HG03378 (cell line): ENCODE data around the gene SPARC.

Source experiments
- ATAC-seq: cut with Tn5 transposase; IDR thresholded peaks from one replicate; pipeline ENCODE4 v1.9.1; 2021; ENCODE audit warnings: mild to moderate bottlenecking, moderate library complexity; ENCODE audit not compliant: unreplicated experiment

SPARC gene

DNA sequence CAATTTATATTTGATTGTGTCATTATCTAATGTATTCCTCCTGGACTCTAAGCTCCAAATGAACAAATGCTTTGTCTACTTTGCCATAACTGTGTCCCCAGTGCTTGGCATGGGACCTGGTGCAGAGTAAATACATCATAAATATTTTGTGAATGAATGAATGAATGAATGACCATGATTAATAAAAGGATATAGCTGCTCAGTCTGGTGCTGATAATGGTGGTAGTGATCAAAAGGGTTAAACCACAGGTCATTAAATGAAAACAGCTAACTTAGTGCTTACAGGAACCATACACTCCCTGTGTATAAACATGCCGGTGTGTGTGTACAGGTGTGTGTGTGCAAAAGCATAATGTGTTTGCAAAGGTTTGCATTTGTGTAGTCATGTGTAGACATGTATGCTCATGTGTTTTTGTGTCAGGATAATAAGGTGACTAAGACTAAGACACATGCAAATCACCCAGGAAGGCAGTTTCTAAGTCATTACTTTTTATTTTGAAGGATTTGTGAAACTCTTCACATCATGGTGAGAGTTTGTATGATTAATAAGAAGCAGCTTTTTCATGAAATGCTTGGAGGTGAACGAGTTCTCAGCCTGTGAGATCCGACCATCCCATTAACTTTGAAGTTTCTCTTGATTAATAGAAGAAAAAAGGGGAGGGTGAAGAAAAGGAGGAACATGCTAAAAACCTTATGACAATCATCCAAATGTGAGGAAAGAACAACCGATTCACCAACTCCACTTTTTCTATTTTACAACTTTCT, 24.6 kb downstream of the SPARC start:
- peak; percentile 81 for ATAC-seq

DNA sequence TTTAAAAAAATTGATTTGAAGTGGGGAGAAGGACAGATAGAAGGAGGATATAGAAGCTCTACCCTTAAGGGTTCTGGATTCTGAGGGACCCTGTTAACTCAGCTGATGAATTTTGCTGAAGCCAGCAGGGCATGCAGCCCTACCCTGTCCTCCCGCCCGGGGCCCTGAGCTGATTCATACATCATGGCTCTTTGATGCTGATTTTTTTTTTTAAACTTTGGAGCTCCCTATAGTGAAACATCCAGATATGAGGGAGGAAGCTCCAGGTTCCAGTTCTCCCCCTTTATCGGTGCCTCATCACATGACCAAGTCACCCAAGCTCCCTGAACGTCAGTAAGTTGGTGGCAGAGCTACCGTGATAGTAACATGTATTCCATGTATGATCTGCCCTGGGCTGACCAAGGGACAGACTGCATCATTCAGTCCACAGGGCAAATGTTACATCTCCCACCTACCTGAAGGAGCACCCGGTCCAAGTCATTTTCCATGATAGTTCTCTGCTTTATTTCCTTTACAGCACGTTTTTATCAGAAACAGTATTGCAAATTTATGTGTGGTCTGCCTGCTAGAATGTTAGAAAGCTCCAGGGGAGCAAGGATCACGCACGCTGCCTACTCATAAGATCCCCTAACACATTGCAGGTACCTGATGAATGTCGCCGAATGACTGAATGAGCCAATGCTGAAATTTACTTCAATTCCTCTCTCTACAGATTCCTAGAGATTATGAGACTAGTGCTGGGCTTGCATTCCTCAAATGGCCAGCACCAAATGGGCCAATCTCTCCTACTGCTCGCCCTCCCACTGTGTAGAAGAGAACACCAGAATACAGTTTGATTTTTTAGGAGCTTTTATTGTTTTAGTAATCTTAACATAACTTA, 25.9 kb downstream of the SPARC start:
- ATAC-seq, result no peak

- ATAC-seq, result peak; percentile 65
Observed at GRCh38 chr5:151659001-151659754, 27.5 kb downstream of the SPARC start.

DNA sequence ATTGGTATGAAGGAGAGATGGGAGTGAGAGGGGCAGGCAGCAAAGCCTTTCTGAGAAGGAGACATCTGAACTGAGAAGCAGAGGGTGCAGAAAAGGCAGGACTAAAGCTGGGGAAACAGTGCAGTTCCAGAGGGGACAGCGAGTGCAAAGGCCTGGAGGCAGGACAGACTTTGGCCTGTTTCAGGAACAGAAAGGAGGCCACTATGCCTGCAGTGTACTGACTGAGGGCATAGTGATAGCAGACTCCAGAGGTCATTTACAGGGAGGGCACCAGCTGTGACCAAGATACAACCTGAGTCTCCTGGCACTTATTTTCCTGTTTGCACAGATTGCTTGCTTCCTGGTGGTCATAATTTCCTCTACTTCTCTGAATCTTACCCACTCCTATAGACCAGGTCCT, 29.6 kb downstream of the SPARC start:
- no peak for ATAC-seq

DNA sequence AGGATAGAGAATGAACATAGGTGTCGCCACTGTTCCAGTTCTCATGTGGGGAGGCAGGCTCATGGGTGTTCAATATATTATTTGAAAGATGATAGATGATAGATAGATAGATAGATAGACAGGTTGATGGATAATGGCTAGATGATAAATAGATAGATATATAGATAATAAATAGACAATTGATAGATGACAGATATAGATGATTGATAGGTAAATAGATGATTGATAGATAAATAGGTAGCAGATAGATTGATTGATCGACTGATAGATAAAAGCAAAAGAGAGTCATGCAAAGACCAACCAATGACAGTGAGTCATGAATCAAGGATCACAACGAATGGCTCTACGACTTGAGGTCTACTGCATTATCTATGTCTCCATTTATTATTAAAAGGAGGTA, 30.4 kb downstream of the SPARC start:
- no peak for ATAC-seq

GRCh38 chr5:151651997-151652645, 34.6 kb downstream of the SPARC start:
- ATAC-seq, result peak; percentile 89

DNA sequence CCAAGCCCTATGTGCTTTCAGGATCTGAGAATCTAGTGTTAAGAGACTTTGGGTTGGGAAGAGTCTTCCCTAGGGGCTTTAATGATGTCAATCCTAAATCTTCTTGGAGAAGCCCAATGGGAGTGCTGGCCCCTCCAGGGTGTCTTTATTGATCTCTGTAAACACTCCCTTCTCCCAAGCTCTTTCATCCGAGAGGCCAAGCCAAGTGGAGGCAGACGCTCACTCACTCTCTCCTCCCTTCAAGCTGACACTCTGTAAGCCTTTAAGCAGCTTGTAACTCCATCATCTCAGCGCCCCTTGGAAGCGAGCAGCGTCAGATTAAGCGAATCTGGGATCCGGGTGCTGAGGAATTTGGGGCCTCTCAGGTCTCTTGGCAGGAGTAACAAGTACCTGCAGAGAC, 37.7 kb downstream of the SPARC start:
- ATAC-seq, result no peak

- no peak for ATAC-seq
Observed at GRCh38 chr5:151648089-151648488, 38.6 kb downstream of the SPARC start.

DNA sequence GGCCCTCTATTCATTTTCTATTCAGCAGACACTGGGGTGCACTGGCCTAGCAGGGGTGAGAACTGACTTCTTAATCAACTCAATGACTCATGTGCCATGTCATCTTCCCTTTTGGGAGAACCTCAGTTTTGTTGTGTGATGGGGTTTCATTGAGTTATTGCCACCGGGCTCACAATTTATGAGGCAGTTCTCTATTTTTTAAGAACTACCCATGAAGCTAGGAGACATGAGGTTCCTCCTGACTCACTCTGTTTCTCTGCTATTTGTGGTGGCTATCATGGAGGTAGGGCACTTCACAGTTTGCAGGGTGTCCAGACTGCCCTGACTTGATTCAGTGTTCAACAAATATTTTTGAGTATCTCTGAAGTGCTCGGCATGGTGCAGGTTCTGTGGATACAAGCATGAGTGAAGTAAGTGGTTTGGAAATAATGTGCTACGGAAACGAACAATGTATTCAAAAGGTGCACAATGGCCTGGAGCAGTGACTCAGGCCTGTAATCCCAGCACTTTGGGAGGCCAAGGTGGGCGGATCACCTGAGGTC, 39.3 kb downstream of the SPARC start:
- ATAC-seq, result no peak

GRCh38 chr5:151646334-151646733, 40.4 kb downstream of the SPARC start:
- no peak for ATAC-seq

DNA sequence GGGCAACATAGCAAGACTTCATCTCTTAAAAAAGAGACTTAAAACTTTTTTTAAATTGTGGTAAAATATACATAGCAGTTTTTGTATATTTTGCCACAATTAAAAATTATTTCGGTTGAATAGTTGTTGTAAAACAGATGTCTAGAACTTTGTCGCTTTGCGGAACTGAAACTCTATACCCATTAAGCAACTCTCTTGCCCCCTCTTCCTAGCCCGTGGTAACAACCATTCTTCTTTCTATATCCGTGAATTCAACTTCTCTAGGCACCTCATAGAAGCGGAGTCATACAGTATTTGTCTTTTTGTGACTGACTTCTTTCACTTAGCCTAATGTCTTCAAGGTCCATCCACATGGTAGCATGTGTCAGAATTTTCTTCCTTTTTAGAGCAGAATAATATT, 43.3 kb downstream of the SPARC start:
- ATAC-seq, result no peak

DNA sequence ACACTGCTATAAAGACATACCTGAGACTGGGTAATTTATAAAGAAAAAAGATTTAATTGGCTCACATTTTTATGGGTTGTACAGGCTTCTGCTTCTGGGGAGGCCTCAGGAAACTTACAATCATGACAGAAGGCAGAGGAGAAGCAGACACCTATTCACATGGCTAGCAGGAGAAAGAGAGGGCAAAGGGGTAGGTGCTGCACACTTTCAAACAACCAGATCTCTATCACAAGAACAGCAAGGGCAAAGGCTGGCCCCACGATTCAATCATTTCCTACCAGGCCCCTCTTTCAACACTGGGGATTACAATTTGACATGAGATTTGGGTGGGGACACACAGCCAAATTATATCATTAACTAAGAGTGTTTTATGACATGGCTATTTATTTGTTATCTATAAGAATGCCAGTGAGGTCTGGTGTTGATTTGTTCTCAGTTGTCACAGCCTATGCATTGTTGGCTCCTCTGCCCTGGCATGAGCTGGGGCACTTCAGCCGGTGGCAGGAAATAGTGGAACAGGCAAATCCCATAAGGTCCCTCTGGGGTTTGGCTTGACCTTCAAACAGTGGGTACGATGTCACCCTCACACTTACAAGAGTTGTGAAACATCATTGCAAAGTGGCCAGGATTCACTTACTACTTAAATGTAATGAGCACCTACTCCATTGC, 44.1 kb downstream of the SPARC start:
- no peak for ATAC-seq

DNA sequence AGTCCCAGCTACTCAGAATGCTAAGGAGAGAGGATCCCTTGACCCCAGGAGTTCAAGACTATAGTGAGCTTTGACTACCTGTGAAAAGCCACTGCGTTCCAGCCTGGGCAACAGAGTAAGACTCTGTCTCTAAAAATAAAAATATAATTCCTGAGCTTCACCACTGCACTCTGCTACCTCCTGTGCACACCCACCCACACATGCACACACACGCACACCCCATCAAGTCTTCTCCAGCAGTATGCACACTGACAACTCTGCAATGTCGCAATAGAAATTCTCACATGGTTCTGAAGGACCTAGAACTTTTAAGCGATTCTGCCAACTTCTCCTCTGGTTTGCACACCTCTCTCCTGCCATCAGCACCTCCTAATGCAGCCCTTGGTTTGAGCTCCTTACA, 48.1 kb downstream of the SPARC start:
- no peak for ATAC-seq

DNA sequence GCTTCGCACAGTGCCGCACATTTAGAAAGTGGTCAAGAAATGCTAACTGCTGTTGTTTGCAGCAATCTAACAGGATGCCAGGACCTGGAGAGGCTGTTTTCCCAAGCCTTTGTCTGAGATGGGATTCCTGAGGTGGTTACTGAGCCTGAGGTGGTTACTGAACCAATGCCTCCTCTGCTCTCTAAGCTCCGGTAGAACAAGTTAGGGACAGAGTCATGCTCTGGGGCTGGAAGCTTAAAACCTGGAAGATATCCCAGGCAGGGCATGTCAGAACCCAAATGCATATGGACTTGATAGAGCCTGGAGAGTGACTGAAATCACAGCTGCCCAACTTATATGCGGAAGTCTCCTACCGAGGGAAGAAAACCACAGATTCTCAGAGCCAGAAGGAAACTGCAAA, 49.0 kb downstream of the SPARC start:
- no peak for ATAC-seq

GRCh38 chr5:151633892-151634291, 52.8 kb downstream of the SPARC start:
- ATAC-seq, result no peak

DNA sequence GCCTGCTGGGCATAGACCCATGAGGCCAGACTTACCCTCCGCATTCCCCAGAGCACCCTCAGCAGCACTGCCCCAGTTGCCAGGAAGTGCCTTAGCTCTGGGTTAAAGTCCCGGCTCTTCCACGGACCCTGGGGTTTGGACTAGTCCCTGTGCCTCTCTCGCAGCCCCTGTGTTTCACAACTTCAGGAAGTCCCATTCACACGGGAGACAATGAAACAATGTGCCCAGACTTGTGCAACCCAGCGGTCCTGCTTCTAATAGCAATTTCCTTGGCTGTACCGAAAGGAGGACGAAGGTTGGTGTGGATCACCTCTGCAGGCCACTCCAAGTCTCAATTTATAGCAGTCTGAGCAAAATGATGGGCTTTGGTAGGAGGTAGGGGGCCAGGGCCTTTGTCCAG, 53.8 kb downstream of the SPARC start:
- ATAC-seq, result no peak

- no peak for ATAC-seq
Observed at GRCh38 chr5:151632524-151632923, 54.2 kb downstream of the SPARC start.

GRCh38 chr5:151631941-151632340, 54.8 kb downstream of the SPARC start:
- no peak for ATAC-seq

- ATAC-seq, result no peak
Observed at GRCh38 chr5:151630088-151630487, 56.6 kb downstream of the SPARC start.
